ENCODE measurements around the gene HSD17B13. TPM values are rescaled to one million over a fixed set of nuclear protein-coding genes. Genes with fewer than 3 reads are reported as not detected.

Gene HSD17B13
- total and polyA plus RNA-seq, 2 of the 13 experiments (the other 11 are each of a cell fraction or from before 2014, with no cell fraction given), result 0.04 to 0.15 TPM

DNA sequence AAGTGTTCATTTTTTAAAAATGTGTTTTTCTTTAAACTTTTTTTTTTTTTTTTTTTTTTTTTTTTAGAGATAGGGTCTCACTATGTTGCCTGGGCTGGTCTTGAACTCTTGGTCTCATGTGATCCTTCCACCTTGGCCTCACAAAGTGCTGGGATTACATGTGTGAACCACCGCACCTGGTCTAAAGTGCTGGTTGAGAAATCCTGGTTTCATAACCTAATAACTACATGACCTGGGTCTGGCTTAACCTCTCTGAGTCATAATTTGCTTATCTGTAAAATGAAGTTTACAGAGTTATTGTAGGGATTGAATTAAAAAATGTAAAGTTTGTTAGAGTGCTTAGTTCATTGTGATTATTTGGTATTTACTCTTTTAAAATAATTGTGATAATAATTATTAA is 5.2 kb downstream of the HSD17B13 start (continued):
- TF ChIP-seq GPN1 (CRISPR knock-in tag; IDR thresholded peaks at IDR 0.05; ENCODE audit: borderline replicate concordance) (no peak), HNRNPL (IDR thresholded peaks at IDR 0.05; ENCODE audit: low read depth, low read length) (no peak), ZFP1 (CRISPR knock-in tag; IDR thresholded peaks at IDR 0.05) (no peak), RXRB (CRISPR knock-in tag; IDR thresholded peaks at IDR 0.05; ENCODE audit: borderline replicate concordance) (peak; percentile 48; the same call in 1 of the 2 replicates), ZNF720 (CRISPR knock-in tag; IDR thresholded peaks at IDR 0.05) (no peak), MATR3 (CRISPR knock-in tag; IDR thresholded peaks at IDR 0.05) (no peak), ZNF644 (CRISPR knock-in tag; IDR thresholded peaks at IDR 0.05; ENCODE audit: low read depth) (no peak), ZNF496 (CRISPR knock-in tag; IDR thresholded peaks at IDR 0.05; ENCODE audit: insufficient replicate concordance) (no peak), ZNF33A (CRISPR knock-in tag; IDR thresholded peaks at IDR 0.05; ENCODE audit: borderline replicate concordance) (no peak), IKZF1 (IDR thresholded peaks at IDR 0.05) (no peak), ZFP90 (CRISPR knock-in tag; IDR thresholded peaks at IDR 0.05; ENCODE audit: borderline replicate concordance) (no peak), FOSL2 (CRISPR knock-in tag; IDR thresholded peaks at IDR 0.05) (peak; percentile 86), MED13 (CRISPR knock-in tag; IDR thresholded peaks at IDR 0.05) (no peak), NAIF1 (CRISPR knock-in tag; IDR thresholded peaks at IDR 0.05; ENCODE audit: borderline replicate concordance) (no peak), ATF7-NPFF (CRISPR knock-in tag; IDR thresholded peaks at IDR 0.05; ENCODE audit: low read depth) (no peak)
- TF ChIP-seq, protein P1, sequence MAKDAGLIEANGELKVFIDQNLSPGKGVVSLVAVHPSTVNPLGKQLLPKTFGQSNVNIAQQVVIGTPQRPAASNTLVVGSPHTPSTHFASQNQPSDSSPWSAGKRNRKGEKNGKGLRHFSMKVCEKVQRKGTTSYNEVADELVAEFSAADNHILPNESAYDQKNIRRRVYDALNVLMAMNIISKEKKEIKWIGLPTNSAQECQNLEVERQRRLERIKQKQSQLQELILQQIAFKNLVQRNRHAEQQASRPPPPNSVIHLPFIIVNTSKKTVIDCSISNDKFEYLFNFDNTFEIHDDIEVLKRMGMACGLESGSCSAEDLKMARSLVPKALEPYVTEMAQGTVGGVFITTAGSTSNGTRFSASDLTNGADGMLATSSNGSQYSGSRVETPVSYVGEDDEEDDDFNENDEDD (CRISPR knock-in tag; IDR thresholded peaks at IDR 0.05; ENCODE audit: borderline replicate concordance), result no peak
- TF ChIP-seq, protein P2, sequence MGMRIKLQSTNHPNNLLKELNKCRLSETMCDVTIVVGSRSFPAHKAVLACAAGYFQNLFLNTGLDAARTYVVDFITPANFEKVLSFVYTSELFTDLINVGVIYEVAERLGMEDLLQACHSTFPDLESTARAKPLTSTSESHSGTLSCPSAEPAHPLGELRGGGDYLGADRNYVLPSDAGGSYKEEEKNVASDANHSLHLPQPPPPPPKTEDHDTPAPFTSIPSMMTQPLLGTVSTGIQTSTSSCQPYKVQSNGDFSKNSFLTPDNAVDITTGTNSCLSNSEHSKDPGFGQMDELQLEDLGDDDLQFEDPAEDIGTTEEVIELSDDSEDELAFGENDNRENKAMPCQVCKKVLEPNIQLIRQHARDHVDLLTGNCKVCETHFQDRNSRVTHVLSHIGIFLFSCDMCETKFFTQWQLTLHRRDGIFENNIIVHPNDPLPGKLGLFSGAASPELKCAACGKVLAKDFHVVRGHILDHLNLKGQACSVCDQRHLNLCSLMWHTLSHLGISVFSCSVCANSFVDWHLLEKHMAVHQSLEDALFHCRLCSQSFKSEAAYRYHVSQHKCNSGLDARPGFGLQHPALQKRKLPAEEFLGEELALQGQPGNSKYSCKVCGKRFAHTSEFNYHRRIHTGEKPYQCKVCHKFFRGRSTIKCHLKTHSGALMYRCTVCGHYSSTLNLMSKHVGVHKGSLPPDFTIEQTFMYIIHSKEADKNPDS (CRISPR knock-in tag; IDR thresholded peaks at IDR 0.05), result no peak
- TF ChIP-seq, protein P3, sequence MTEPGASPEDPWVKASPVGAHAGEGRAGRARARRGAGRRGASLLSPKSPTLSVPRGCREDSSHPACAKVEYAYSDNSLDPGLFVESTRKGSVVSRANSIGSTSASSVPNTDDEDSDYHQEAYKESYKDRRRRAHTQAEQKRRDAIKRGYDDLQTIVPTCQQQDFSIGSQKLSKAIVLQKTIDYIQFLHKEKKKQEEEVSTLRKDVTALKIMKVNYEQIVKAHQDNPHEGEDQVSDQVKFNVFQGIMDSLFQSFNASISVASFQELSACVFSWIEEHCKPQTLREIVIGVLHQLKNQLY (CRISPR knock-in tag; IDR thresholded peaks at IDR 0.05), result no peak
- TF ChIP-seq, protein P4, sequence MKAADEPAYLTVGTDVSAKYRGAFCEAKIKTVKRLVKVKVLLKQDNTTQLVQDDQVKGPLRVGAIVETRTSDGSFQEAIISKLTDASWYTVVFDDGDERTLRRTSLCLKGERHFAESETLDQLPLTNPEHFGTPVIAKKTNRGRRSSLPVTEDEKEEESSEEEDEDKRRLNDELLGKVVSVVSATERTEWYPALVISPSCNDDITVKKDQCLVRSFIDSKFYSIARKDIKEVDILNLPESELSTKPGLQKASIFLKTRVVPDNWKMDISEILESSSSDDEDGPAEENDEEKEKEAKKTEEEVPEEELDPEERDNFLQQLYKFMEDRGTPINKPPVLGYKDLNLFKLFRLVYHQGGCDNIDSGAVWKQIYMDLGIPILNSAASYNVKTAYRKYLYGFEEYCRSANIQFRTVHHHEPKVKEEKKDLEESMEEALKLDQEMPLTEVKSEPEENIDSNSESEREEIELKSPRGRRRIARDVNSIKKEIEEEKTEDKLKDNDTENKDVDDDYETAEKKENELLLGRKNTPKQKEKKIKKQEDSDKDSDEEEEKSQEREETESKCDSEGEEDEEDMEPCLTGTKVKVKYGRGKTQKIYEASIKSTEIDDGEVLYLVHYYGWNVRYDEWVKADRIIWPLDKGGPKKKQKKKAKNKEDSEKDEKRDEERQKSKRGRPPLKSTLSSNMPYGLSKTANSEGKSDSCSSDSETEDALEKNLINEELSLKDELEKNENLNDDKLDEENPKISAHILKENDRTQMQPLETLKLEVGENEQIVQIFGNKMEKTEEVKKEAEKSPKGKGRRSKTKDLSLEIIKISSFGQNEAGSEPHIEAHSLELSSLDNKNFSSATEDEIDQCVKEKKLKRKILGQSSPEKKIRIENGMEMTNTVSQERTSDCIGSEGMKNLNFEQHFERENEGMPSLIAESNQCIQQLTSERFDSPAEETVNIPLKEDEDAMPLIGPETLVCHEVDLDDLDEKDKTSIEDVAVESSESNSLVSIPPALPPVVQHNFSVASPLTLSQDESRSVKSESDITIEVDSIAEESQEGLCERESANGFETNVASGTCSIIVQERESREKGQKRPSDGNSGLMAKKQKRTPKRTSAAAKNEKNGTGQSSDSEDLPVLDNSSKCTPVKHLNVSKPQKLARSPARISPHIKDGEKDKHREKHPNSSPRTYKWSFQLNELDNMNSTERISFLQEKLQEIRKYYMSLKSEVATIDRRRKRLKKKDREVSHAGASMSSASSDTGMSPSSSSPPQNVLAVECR (CRISPR knock-in tag; IDR thresholded peaks at IDR 0.05; ENCODE audit: borderline replicate concordance), result no peak
- TF ChIP-seq, protein P5, sequence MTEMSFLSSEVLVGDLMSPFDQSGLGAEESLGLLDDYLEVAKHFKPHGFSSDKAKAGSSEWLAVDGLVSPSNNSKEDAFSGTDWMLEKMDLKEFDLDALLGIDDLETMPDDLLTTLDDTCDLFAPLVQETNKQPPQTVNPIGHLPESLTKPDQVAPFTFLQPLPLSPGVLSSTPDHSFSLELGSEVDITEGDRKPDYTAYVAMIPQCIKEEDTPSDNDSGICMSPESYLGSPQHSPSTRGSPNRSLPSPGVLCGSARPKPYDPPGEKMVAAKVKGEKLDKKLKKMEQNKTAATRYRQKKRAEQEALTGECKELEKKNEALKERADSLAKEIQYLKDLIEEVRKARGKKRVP (CRISPR knock-in tag; IDR thresholded peaks at IDR 0.05), result 0 out of 4 replicates have a peak, but pooled peaks of 1 of the 2 experiments have one; percentile 15
- TF ChIP-seq, protein P6, sequence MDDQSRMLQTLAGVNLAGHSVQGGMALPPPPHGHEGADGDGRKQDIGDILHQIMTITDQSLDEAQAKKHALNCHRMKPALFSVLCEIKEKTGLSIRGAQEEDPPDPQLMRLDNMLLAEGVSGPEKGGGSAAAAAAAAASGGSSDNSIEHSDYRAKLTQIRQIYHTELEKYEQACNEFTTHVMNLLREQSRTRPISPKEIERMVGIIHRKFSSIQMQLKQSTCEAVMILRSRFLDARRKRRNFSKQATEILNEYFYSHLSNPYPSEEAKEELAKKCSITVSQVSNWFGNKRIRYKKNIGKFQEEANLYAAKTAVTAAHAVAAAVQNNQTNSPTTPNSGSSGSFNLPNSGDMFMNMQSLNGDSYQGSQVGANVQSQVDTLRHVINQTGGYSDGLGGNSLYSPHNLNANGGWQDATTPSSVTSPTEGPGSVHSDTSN (CRISPR knock-in tag; IDR thresholded peaks at IDR 0.05; ENCODE audit: borderline replicate concordance), result no peak
